Measurements from ENCODE around the gene PLAGL2.
"Not testable (repeated sequence)": the region's sequence is repeated elsewhere in the genome, so short reads cannot be mapped to it uniquely, and the experiment has no call there.

PLAGL2 gene

GRCh38 chr20:32204205-32205109 is 3.1 kb downstream of the PLAGL2 start:
- DNase-seq = peak; percentile 60 to 64

GRCh38 chr20:32203356-32204204 is 4.0 kb downstream of the PLAGL2 start:
- DNase-seq = no peak

GRCh38 chr20:32201977-32202363 is 5.6 kb downstream of the PLAGL2 start:
- no peak for DNase-seq

- DNase-seq = no peak
Observed at GRCh38 chr20:32201296-32201976, 6.1 kb downstream of the PLAGL2 start.

GRCh38 chr20:32199006-32199405 is 8.5 kb downstream of the PLAGL2 start:
- no peak for DNase-seq

- DNase-seq = not testable (repeated sequence)
Observed at GRCh38 chr20:32197136-32197535, 10.4 kb downstream of the PLAGL2 start.

GRCh38 chr20:32196613-32197012 is 10.9 kb downstream of the PLAGL2 start:
- not testable (repeated sequence) for DNase-seq

GRCh38 chr20:32195581-32195980 is 12.0 kb downstream of the PLAGL2 start:
- DNase-seq = no peak

- no peak for DNase-seq
Observed at GRCh38 chr20:32193996-32194395, 13.5 kb downstream of the PLAGL2 start.

GRCh38 chr20:32193336-32193735 is 14.2 kb downstream of the PLAGL2 start:
- DNase-seq = not testable (repeated sequence)

GRCh38 chr20:32192698-32193097 is 14.8 kb downstream of the PLAGL2 start:
- DNase-seq = no peak

GRCh38 chr20:32191873-32192272 is 15.7 kb downstream of the PLAGL2 start:
- no peak for DNase-seq

- no peak for DNase-seq
Observed at GRCh38 chr20:32191422-32191821, 16.1 kb downstream of the PLAGL2 start.

- DNase-seq = no peak
Observed at GRCh38 chr20:32190616-32191415, 16.7 kb downstream of the PLAGL2 start.

GRCh38 chr20:32189691-32190615 is 17.6 kb downstream of the PLAGL2 start:
- DNase-seq = peak; percentile 28 to 32

- DNase-seq = no peak
Observed at GRCh38 chr20:32189123-32189410, 18.5 kb downstream of the PLAGL2 start.

- no peak for DNase-seq
Observed at GRCh38 chr20:32188376-32189122, 19.0 kb downstream of the PLAGL2 start.

GRCh38 chr20:32186506-32186905 is 21.0 kb downstream of the PLAGL2 start:
- no peak for DNase-seq

- DNase-seq = no peak
Observed at GRCh38 chr20:32184961-32185603, 22.5 kb downstream of the PLAGL2 start.
